Posterior cingulate gyrus (tissue), 11 donors: ENCODE results near the gene DPP6.
"Not testable (repeated sequence)": the region's sequence is repeated elsewhere in the genome, so short reads cannot be mapped to it uniquely, and the experiment has no call there.

Experiments
- DNase-seq, 10 donors: peaks; one replicate each; pipeline versions ENCODE4 v3.0.0 to v3.0.0-alpha.2; 2020 to 2021; ENCODE audit warnings: mixed read lengths in 3 of 10
- intact Hi-C: fragments of 100-400 bp; cut with DNase I; formaldehyde crosslinking; loops from one replicate; pipeline ENCODE4 v1.15.1; 2023

Gene DPP6

GRCh38 chr7:154145922-154146706 lies 93.9 kb downstream of the DPP6 start:
- DNase-seq, intact Hi-C loops: not testable (repeated sequence)

DNA sequence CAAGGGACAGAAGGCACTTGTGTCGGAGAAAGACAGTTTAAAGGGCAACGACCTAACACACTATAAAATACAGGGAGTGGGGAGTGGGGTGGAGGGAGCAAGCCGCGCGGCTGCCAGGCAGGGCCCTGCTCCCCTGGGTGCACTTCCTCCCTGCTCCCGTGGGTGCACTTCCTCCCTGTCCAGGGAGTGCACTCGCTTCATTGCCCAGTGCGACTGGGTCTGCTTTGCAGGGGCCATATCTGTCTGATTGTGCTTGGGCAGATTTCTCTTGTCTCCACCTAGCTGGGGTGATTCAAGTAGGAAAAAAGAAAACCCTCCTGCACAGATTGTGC lies 94.5 kb downstream of the DPP6 start:
- DNase-seq, intact Hi-C loops: not testable (repeated sequence)

GRCh38 chr7:154148791-154149516 lies 96.8 kb downstream of the DPP6 start:
- DNase-seq, intact Hi-C loops: not testable (repeated sequence)

DNA sequence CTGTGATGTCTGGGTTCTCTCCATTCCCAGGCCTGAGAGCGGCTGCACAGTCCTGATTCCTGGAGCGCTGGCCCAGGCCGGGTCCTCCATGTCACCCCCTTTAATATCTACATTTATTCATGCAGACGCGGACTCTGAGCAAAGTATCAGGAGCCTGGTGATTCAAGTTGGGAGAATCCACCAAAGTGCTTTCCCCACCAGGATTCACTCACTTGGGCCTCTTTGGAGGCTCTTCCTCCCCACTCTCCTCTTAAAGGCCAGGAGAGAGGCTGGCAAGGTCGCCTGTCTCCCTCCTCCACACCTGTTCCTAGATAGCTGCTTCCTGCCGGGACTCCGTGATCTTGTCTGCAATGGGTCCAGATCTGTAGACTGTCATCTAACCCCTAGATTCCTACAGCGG lies 98.5 kb downstream of the DPP6 start:
- intact Hi-C loops, DNase-seq: not testable (repeated sequence)

- intact Hi-C loops, DNase-seq: not testable (repeated sequence)
These were observed 99.1 kb downstream of the DPP6 start for GRCh38 chr7:154151306-154151705.

- intact Hi-C loops, DNase-seq: not testable (repeated sequence)
These were observed 103.7 kb downstream of the DPP6 start for GRCh38 chr7:154155928-154156327.

GRCh38 chr7:154162921-154163320 lies 110.7 kb downstream of the DPP6 start:
- intact Hi-C loops, DNase-seq: not testable (repeated sequence)

GRCh38 chr7:154163642-154164041 lies 111.4 kb downstream of the DPP6 start:
- intact Hi-C loops = not testable (repeated sequence)
- DNase-seq = peak in 1 of 10 donors; percentile 34

DNA sequence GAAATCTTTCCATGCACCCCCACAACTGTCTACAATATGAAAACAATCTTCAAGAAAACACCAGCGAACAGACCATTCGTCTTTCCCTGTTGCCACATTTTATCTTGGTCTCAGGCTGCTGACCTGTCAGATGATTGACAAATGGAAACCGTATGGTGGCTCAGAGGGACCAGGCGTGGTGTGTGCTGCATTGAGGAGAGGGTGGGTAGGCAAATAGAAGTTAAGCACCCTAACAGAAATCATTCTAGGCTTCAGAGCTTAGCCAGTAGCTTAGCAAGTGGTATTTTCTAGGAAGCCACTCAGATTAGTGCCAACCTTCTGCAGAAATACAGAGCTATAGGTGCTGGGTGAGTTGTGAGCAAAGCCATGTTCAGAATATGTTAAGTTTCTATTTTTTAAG lies 114.9 kb downstream of the DPP6 start:
- intact Hi-C loops = no loop called here
- no peak for DNase-seq

- peak in 4 of 10 donors; percentile 20 to 69 (median 25) for DNase-seq
- intact Hi-C loops = no loop called here
These were observed 115.6 kb downstream of the DPP6 start for GRCh38 chr7:154167807-154168206.

DNA sequence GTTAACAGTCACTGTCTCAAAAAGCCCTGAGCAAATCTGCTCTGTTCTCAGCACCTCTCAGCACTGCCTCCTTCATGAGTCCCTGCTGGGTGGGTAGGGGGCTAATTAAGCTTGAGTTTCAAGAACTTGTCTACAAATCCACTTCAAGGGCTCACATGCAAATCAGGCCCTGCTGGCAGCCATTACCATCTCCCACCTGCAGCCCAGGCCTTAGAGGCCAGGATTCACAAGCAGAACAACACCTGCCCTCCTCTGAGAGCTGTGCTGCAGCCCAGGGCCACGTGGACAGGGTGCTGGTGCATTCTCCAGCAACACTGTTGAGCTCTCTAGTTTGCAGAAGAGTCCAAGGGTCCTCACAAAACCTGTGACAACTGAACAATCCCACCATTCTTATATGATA lies 119.2 kb downstream of the DPP6 start:
- intact Hi-C loops = no loop called here
- no peak for DNase-seq

DNA sequence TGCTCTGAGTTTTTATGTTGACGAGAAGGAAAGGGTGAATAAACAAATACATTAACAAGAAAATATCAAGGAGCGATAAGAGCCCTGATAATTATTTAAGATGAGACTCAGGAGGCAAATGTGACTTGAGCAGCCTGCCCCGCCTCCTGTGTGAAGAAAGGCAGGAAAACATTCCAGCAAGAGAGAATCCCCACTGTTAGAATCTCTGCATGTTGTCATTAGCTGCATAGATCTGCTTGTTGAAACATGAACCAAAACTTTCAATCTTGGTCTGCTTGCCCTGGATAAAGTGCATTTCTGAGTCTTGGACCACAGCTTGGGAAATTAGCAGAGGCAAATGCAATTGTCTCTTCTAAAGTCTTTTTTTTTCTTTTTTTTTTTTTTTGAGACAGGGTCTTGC lies 120.0 kb downstream of the DPP6 start:
- DNase-seq = no peak
- intact Hi-C loops = no loop called here

GRCh38 chr7:154177584-154177983 lies 125.4 kb downstream of the DPP6 start:
- intact Hi-C loops = no loop called here
- DNase-seq = no peak

- no peak for DNase-seq
- intact Hi-C loops = no loop called here
These were observed 126.7 kb downstream of the DPP6 start for GRCh38 chr7:154178895-154179294.

GRCh38 chr7:154183482-154183881 lies 131.3 kb downstream of the DPP6 start:
- DNase-seq = no peak
- intact Hi-C loops = no loop called here

- intact Hi-C loops = no loop called here
- no peak for DNase-seq
These were observed 131.7 kb downstream of the DPP6 start for GRCh38 chr7:154183946-154184345.

DNA sequence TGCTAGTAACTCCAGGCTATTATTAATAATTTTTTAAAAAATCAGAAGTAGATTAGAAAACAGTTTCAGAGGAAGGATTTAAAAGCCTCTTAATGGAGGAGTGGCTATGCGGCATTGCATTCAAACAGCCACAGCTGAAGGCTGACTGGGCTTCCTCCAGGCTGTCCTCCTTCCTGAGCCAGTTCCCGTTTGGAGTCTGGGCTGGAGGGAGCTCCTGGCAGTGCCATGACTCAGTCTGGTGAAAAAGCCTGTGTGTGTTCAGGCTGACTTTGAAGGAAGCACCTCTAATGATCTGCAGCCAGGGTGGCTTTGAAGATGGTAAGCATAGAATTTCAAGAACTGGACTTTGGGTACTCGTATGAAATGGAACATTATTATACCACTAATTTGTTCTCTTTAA lies 134.6 kb downstream of the DPP6 start:
- intact Hi-C loops = no loop called here
- no peak for DNase-seq

DNA sequence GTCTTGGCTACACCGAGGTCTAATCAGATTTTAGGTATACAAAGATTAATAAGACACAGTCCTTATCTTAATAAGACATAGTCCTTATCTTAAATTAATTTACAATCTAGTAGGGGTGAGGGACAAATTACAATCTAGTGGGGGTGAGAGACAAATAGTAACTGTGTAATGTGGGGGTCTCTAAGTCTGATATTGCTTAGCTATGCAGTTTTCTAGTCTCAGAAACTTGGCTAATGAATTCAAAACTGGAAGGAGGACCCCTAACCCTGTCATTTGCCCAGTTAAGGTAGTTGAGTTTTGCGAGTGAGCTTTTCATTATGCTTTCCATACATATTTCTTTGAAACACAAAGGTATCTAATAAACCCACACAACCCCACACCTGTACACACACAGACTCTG lies 136.1 kb downstream of the DPP6 start:
- intact Hi-C loops = no loop called here
- no peak for DNase-seq

GRCh38 chr7:154195266-154195665 lies 143.1 kb downstream of the DPP6 start:
- intact Hi-C loops = no loop called here
- DNase-seq = no peak

DNA sequence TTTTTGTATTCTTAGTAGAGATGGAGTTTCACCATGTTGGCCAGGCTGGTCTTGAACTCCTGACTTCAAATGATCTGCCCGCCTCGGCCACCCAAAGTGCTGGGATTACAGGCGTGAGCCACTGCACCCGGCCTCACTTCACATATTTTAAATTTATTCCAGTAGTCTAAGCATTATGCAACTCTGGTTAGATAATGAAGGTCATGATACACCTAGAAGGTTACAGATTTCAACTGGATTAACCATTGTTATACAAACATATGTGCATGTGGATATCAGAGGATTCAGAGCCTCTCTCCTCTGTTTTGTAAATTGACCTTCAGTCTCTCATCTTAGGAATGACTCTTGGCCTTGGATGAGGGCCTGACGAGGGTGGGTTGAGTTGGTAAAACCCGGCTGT lies 146.3 kb downstream of the DPP6 start:
- no peak for DNase-seq

DNA sequence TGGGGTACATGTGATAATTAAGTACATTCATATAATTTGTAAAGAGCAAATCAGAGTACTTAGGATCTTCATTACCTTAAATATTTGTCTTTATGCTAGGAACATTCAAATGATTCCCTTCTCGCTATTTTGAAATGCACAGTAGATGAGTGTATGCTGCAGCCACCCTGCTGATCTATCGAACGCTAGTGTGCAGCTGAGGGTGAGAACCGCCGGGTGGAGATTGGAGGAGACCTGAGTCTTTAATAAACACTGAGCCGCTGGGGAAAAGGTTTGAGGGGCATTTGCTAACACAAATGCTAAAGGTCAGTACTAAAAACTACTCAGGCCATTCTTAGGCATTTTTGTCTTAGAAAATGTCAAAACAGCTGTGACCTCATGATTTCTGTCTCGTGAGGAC lies 148.0 kb downstream of the DPP6 start:
- intact Hi-C loops = no loop called here
- DNase-seq = no peak

More for the DNA sequence above, 146.3 kb downstream of the DPP6 start:
- intact Hi-C loops = no loop called here

GRCh38 chr7:154202002-154202401 lies 149.8 kb downstream of the DPP6 start:
- intact Hi-C loops = no loop called here
- no peak for DNase-seq
